B cell (primary cell): Measurements from ENCODE around the gene KCND1. TPM values are rescaled to one million over a fixed set of nuclear protein-coding genes. Genes with fewer than 3 reads are reported as not detected.

Experiments used
- ATAC-seq: fragments of 200-7000 bp; cut with Tn5 transposase; one replicate; pipeline ENCODE4 v1.10.0; 2021; ENCODE audit warnings: low read depth, mild to moderate bottlenecking, moderate number of reproducible peaks, moderate library complexity
- CTCF ChIA-PET: fragments of 350-600 bp; sonication (Branson Sonifier 250); formaldehyde crosslinking; loops from one replicate; lab custom pipeline; 2021; ENCODE audit warnings: antibody characterized with exemption, inconsistent platforms; lab: Charles Lee
- POLR2A ChIA-PET: fragments of 350-600 bp; sonication (Branson Sonifier 250); formaldehyde crosslinking; loops from one replicate; lab custom pipeline; 2021; ENCODE audit warnings: antibody characterized with exemption; lab: Charles Lee
- DNase-seq: peaks from one replicate; pipeline ENCODE4 v3.0.0; 2013
- H2AFZ ChIP-seq: 2 replicates; pipeline ENCODE4 v1.6.1; 2012; ENCODE audit warnings: mild to moderate bottlenecking, low read depth, low read length; ENCODE audit not compliant: insufficient read depth, poor library complexity, severe bottlenecking
- H3K27ac ChIP-seq, 2 donors: 1 replicate in 1 of 2; 2 replicates in 1 of 2; pipeline ENCODE4 v1.5.1; 2012 to 2013; ENCODE audit warnings: low read length in 2 of 2, mild to moderate bottlenecking in 2 of 2, moderate library complexity in 1 of 2
- H3K27me3 ChIP-seq, 4 experiments: fragments of 200-600 bp in 1 of 4; sonication (generic) in 1 of 4; replicated peaks in 1 of 4; 1 replicate in 2 of 4; 2 replicates in 2 of 4; pipeline versions ENCODE4 v1.6.1 to v1.7.0; 2013 to 2016; ENCODE audit warnings: low read length in 3 of 4, mild to moderate bottlenecking in 2 of 4, mixed read lengths in 1 of 4, moderate library complexity in 1 of 4; ENCODE audit not compliant: insufficient read depth in 4 of 4, control insufficient read depth in 3 of 4; ENCODE audit errors: control extremely low read depth in 1 of 4
- H3K36me3 ChIP-seq, 2 experiments: replicated peaks in 1 of 2; 1 replicate in 1 of 2; 2 replicates in 1 of 2; pipeline versions ENCODE4 v1.6.1 to v1.7.1; 2013; ENCODE audit warnings: low read length in 1 of 2; ENCODE audit not compliant: insufficient read depth in 2 of 2, control insufficient read depth in 1 of 2; ENCODE audit errors: control extremely low read depth in 1 of 2, extremely low read depth in 1 of 2
- H3K4me1 ChIP-seq, 2 donors: fragments of 200-600 bp in 1 of 2; sonication (generic) in 1 of 2; 1 replicate in 1 of 2; 2 replicates in 1 of 2; pipeline versions ENCODE4 v1.5.1 to v1.6.1; 2013 to 2017; ENCODE audit warnings: low read length in 2 of 2; ENCODE audit not compliant: control insufficient read depth in 2 of 2, insufficient read depth in 2 of 2
- H3K4me2 ChIP-seq: replicated peaks from 2 replicates; pipeline ENCODE3; 2012; ENCODE audit warnings: mild to moderate bottlenecking, low read depth, low read length; ENCODE audit not compliant: poor library complexity, severe bottlenecking
- H3K4me3 ChIP-seq, 5 experiments: fragments of 200-600 bp in 1 of 5; sonication (generic) in 1 of 5; 1 replicate in 3 of 5; 2 replicates in 2 of 5; pipeline versions ENCODE4 v1.5.1 to v1.7.0; 2011 to 2016; ENCODE audit warnings: low read length in 4 of 5, mild to moderate bottlenecking in 4 of 5, low read depth in 2 of 5, control low read depth in 1 of 5, moderate library complexity in 1 of 5; ENCODE audit not compliant: insufficient read depth in 1 of 5; ENCODE audit errors: control extremely low read depth in 1 of 5, extremely low read depth in 1 of 5
- H3K79me2 ChIP-seq: fragments of 200-600 bp; sonication (generic); one replicate; pipeline ENCODE4 v1.6.0; 2016; ENCODE audit warnings: low read length; ENCODE audit not compliant: control insufficient read depth, insufficient read depth
- H3K9ac ChIP-seq: fragments of 200-600 bp; sonication (generic); 2 replicates; pipeline ENCODE4 v1.6.1; 2017; ENCODE audit warnings: mild to moderate bottlenecking, low read length, moderate library complexity
- H3K9me3 ChIP-seq, 3 donors: one replicate each; pipeline versions ENCODE4 v1.6.1 to v1.7.1; 2013; ENCODE audit warnings: low read length in 2 of 3; ENCODE audit not compliant: control insufficient read depth in 2 of 3, insufficient read depth in 1 of 3; ENCODE audit errors: control extremely low read depth in 1 of 3
- H4K20me1 ChIP-seq: 2 replicates; pipeline ENCODE4 v1.6.0; 2012; ENCODE audit warnings: mild to moderate bottlenecking, low read length; ENCODE audit not compliant: insufficient read depth, control insufficient read depth, poor library complexity, severe bottlenecking
- H3K27ac Mint-ChIP-seq: one replicate; pipeline ENCODE4 v1.8.0; 2021; ENCODE audit warnings: mixed read lengths
- H3K27me3 Mint-ChIP-seq: one replicate; pipeline ENCODE4 v1.8.0; 2021; ENCODE audit warnings: mixed read lengths
- H3K4me1 Mint-ChIP-seq: one replicate; pipeline ENCODE4 v1.8.0; 2021; ENCODE audit warnings: mixed read lengths
- H3K4me3 Mint-ChIP-seq: one replicate; pipeline ENCODE4 v1.8.0; 2021; ENCODE audit warnings: mixed read lengths
- H3K9me3 Mint-ChIP-seq: one replicate; pipeline ENCODE4 v1.8.0; 2022; ENCODE audit warnings: mixed read lengths; ENCODE audit not compliant: insufficient read depth
- CTCF ChIP-seq: fragments of 200-600 bp; IDR thresholded peaks from one replicate; pipeline ENCODE4 v1.8.0; 2022; ENCODE audit warnings: antibody characterized with exemption, mild to moderate bottlenecking
- EZH2 ChIP-seq: IDR thresholded peaks from 2 replicates; pipeline ENCODE4 v1.6.1; 2012; ENCODE audit warnings: borderline replicate concordance, low read depth, mild to moderate bottlenecking, moderate library complexity, low read length; ENCODE audit not compliant: insufficient read depth, poor library complexity, severe bottlenecking
- WGBS: methylation state at CpG from one replicate; pipeline ENCODE4 v1.1.5; 2013; ENCODE audit warnings: missing lambda C conversion rate; ENCODE audit not compliant: insufficient coverage; 5-methylcytosine and 5-hydroxymethylcytosine counted together
- intact Hi-C: fragments of 100-400 bp; cut with micrococcal nuclease; formaldehyde crosslinking; loops from one replicate; pipeline ENCODE4 v1.10.0; 2022
- polyA plus RNA-seq: library from polyadenylated mRNA; depleted of rRNA; stranded (reverse); fragments of >200 nt; gene quantifications from 2 replicates; pipeline ENCODE4 v1.2.3, GENCODE V29; 2012
- total RNA-seq, 2 donors: library from RNA; stranded (reverse); fragments of 120-200 nt in 1 of 2; gene quantifications; 1 replicate in 1 of 2; 2 replicates in 1 of 2; pipeline versions ENCODE4 v1.2.3 to v1.2.4, GENCODE V29; 2013 to 2022

Gene KCND1
- total and polyA plus RNA-seq, 2 donors (not counting 1 experiment from before 2014, with no cell fraction given), result 2.2 to 2.3 TPM

- Mint-ChIP-seq H3K9me3 (no peaks in the 10 kb centered on the region), H3K27me3 (no peaks in the 10 kb centered on the region), H3K4me3 (peak overlapping the region; percentile 98), H3K27ac (peak overlapping the region; percentile 97), H3K4me1 (peaks cover 41% of the 10 kb centered on the region)
- intact Hi-C loops, result loop anchor here (1.0 to 10.0 kb wide), 8 partner anchors 9 to 1705 kb away; partner anchors contain the start of genes CDK16, ELK1, PLP2 and TFE3
- ChIA-PET CTCF (interaction anchor here (0.7 to 4.0 kb wide), 5 partner anchors 18 to 271 kb away, joined by 3 to 28 read pairs (median 3); no protein-coding TSS in a partner anchor), POLR2A (interaction anchor here (1.0 to 5.9 kb wide), 3 partner anchors 18 to 22 kb away, joined by 7 to 101 read pairs (median 18); partner anchors contain the start of genes PQBP1 and TIMM17B)
- Histone ChIP-seq H3K4me1 (peaks cover 34 to 50% of the 10 kb centered on the region in 2 donors), H3K27me3 (no peaks in the 10 kb centered on the region), H3K4me2 (peak overlapping the region; percentile 77), H3K9me3 (no peaks in the 10 kb centered on the region), H2AFZ (peak overlapping the region; percentile 45), H3K4me3 (peak overlapping the region; percentile 27 to 94 (median 69)), H3K9ac (peak overlapping the region; percentile 90), H4K20me1 (peaks cover 40% of the 10 kb centered on the region), H3K79me2 (peaks cover 65% of the 10 kb centered on the region), H3K36me3 (peaks cover 0 to 46% of the 10 kb centered on the region in 2 experiments), H3K27ac (peak overlapping the region; percentile 84 to 92)
- ATAC-seq (peak; percentile 9), DNase-seq (no peak)
- TF ChIP-seq EZH2, result no peak
- TF ChIP-seq CTCF, result no peak
- 0% methylated on average over 7 of the region's 15 CpGs for WGBS
Observed at GRCh38 chrX:48919360-48919841, 52.2 kb downstream of the KCND1 start.
